HepG2 (cell line): ENCODE measurements around the gene PTPRF. TPM values are rescaled to one million over a fixed set of nuclear protein-coding genes. Genes with fewer than 3 reads are reported as not detected.

Experiments
- BCL6 ChIP-seq: IDR thresholded peaks from 2 replicates; pipeline ENCODE4 v1.6.1; 2016; ENCODE audit warnings: missing genetic modification reagents, missing compliant biosample characterization
- HNF1A ChIP-seq, 2 experiments: sonication (generic) in 1 of 2; formaldehyde crosslinking in 1 of 2; IDR thresholded peaks; 2 replicates each; pipeline versions ENCODE4 v1.4.0 to v1.6.1; 2016 to 2020; ENCODE audit warnings: borderline replicate concordance in 1 of 2, low read depth in 1 of 2, mild to moderate bottlenecking in 1 of 2, missing genetic modification reagents in 1 of 2
- HNF4A ChIP-seq: sonication (generic); formaldehyde crosslinking; IDR thresholded peaks from 2 replicates; pipeline ENCODE4 v1.4.0; 2020; ENCODE audit warnings: missing genetic modification reagents
- IRF1 ChIP-seq: sonication (generic); formaldehyde crosslinking; IDR thresholded peaks from 2 replicates; pipeline ENCODE4 v1.4.0; 2020; ENCODE audit warnings: low read depth, mild to moderate bottlenecking, missing genetic modification reagents
- KMT2B ChIP-seq: IDR thresholded peaks from 2 replicates; pipeline ENCODE4 v1.6.1; 2016; ENCODE audit warnings: missing genetic modification reagents, missing compliant biosample characterization
- MYC ChIP-seq: sonication (generic); formaldehyde crosslinking; IDR thresholded peaks from 2 replicates; pipeline ENCODE4 v1.9.0; 2021; ENCODE audit warnings: missing genetic modification reagents, borderline replicate concordance
- NFKB2 ChIP-seq: sonication (generic); formaldehyde crosslinking; IDR thresholded peaks from 2 replicates; pipeline ENCODE4 v1.4.0; 2020; ENCODE audit warnings: missing genetic modification reagents, borderline replicate concordance
- PRPF4 ChIP-seq: fragments of 200-400 bp; formaldehyde crosslinking; IDR thresholded peaks from 2 replicates; pipeline ENCODE4 v1.6.1; 2016; ENCODE audit warnings: low read length, low read depth; ENCODE audit not compliant: poor library complexity, severe bottlenecking
- SOX13 ChIP-seq, 3 experiments: fragments of 450-650 bp in 1 of 3; sonication (generic) in 1 of 3; formaldehyde crosslinking in 1 of 3; IDR thresholded peaks in 2 of 3; conservative IDR thresholded peaks in 1 of 3; 2 replicates each; pipeline versions ENCODE4 v1.5.0 to v1.6.1; 2016 to 2020; ENCODE audit warnings: antibody characterized with exemption in 1 of 3, mild to moderate bottlenecking in 1 of 3, missing compliant biosample characterization in 1 of 3, missing genetic modification reagents in 1 of 3, moderate library complexity in 1 of 3
- SP1 ChIP-seq, 2 experiments: fragments of 450-650 bp in 1 of 2; sonication (generic) in 1 of 2; formaldehyde crosslinking in 1 of 2; IDR thresholded peaks; 2 replicates each; pipeline versions ENCODE4 v1.4.0 to v1.6.1; 2016 to 2020; ENCODE audit warnings: missing genetic modification reagents in 1 of 2
- SRY ChIP-seq: sonication (generic); formaldehyde crosslinking; IDR thresholded peaks from 2 replicates; pipeline ENCODE4 v1.8.0; 2022; ENCODE audit warnings: mild to moderate bottlenecking, missing genetic modification reagents
- TBX2 ChIP-seq: sonication (generic); formaldehyde crosslinking; IDR thresholded peaks from 2 replicates; pipeline ENCODE4 v1.5.0; 2020; ENCODE audit warnings: missing genetic modification reagents, mild to moderate bottlenecking, borderline replicate concordance
- TCF12 ChIP-seq, 2 experiments: fragments of 450-650 bp in 1 of 2; sonication (generic) in 1 of 2; formaldehyde crosslinking in 1 of 2; IDR thresholded peaks; 2 replicates each; pipeline versions ENCODE4 v1.6.1 to v1.8.0; 2017 to 2022; ENCODE audit warnings: antibody characterized with exemption in 1 of 2, mild to moderate bottlenecking in 1 of 2, missing genetic modification reagents in 1 of 2, moderate library complexity in 1 of 2
- TRIM24 ChIP-seq: sonication (generic); formaldehyde crosslinking; IDR thresholded peaks from 2 replicates; pipeline ENCODE4 v1.8.0; 2022; ENCODE audit warnings: mild to moderate bottlenecking, missing genetic modification reagents
- ZNF12 ChIP-seq: sonication (generic); formaldehyde crosslinking; IDR thresholded peaks from 2 replicates; pipeline ENCODE4 v1.5.0; 2020; ENCODE audit warnings: missing genetic modification reagents
- ZNF530 ChIP-seq: sonication (generic); formaldehyde crosslinking; IDR thresholded peaks from 2 replicates; pipeline ENCODE4 v1.5.0; 2020; ENCODE audit warnings: low read depth, mild to moderate bottlenecking, missing genetic modification reagents
- ZNF546 ChIP-seq: sonication (generic); formaldehyde crosslinking; conservative IDR thresholded peaks from 2 replicates; pipeline ENCODE4 v1.8.1; 2023; ENCODE audit warnings: mild to moderate bottlenecking, missing genetic modification reagents
- ZNF644 ChIP-seq: IDR thresholded peaks from 2 replicates; pipeline ENCODE4 v1.6.1; 2016; ENCODE audit warnings: low read depth
- ZNF678 ChIP-seq: sonication (generic); formaldehyde crosslinking; IDR thresholded peaks from 2 replicates; pipeline ENCODE4 v1.4.0; 2020; ENCODE audit warnings: mild to moderate bottlenecking, missing genetic modification reagents
- ZNF704 ChIP-seq: sonication (generic); formaldehyde crosslinking; IDR thresholded peaks from 2 replicates; pipeline ENCODE4 v1.8.1; 2023; ENCODE audit warnings: mild to moderate bottlenecking, inconsistent platforms, moderate library complexity, missing genetic modification reagents, borderline replicate concordance
- ZNF775 ChIP-seq: sonication (generic); formaldehyde crosslinking; IDR thresholded peaks from 2 replicates; pipeline ENCODE4 v1.4.0; 2020; ENCODE audit warnings: missing genetic modification reagents, mild to moderate bottlenecking, moderate library complexity, borderline replicate concordance
- ZNF788 ChIP-seq: sonication (generic); formaldehyde crosslinking; IDR thresholded peaks from 2 replicates; pipeline ENCODE4 v1.5.0; 2020; ENCODE audit warnings: mild to moderate bottlenecking, missing genetic modification reagents, borderline replicate concordance
- polyA plus RNA-seq, 8 experiments: library from polyadenylated mRNA; depleted of rRNA in 3 of 8; stranded (reverse) in 7 of 8; unstranded in 1 of 8; fragments of >200 nt; fragmentation: Illumina TruSeq in 4 of 8; extraction: Trizol in 4 of 8; gene quantifications; 2 replicates each; pipeline versions ENCODE4 v1.2.1 to v1.2.3, GENCODE V29; 2011 to 2016; ENCODE audit warnings: low read depth in 4 of 8, missing spikeins in 1 of 8, mixed read lengths in 1 of 8; ENCODE audit not compliant: insufficient read depth in 1 of 8
- total RNA-seq, 5 experiments: library from RNA; depleted of rRNA; stranded (reverse); fragments of >200 nt; fragmentation: Illumina TruSeq; extraction: Trizol; gene quantifications; 2 replicates each; pipeline ENCODE4 v1.2.3, GENCODE V29; 2016; ENCODE audit warnings: low read depth in 1 of 5

The PTPRF gene
- total and polyA plus RNA-seq, 2 of the 13 experiments (the other 11 are each of a cell fraction or from before 2014, with no cell fraction given), result 55.9 to 167 TPM

DNA sequence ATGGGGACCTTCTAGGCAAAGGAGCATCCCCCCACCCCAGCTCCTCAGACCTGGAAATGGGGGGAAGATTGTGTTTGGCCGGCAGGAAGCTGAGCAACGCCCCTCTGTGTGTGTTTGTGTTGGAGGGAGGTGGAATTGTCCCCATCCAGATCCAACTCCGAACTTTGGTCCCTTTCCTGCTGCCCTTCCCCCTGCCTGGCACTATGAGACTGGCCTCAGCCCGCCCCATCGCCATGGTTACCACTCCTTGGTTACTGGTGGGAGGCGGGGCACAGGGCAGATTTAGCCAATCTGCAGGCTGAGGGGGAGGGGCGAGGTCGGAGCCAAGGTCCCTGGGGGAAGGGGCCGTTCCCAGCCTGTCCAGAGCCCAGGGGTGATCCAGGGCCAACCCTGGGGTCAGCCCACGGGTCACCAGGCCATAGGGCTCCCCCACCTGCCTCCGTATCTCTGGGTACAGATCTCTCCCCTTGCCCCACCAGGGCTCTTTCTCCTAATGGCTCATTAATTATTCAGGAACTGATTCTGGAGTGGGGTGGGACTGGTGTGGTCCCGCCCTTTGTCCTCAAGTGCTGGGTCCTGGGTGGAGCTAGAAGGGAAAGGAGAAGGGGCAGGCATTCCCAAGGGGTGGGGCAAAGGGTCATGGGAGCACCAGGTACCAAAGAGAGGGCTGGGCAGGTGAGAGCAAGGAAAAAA, 15.2 kb downstream of the PTPRF start (continued):
- TF ChIP-seq BCL6 (CRISPR knock-in tag) (peak; percentile 71), SP1 (IDR thresholded peaks at IDR 0.05) (no peak), SP1 (CRISPR knock-in tag; IDR thresholded peaks at IDR 0.05) (peak; percentile 69), NFKB2 (CRISPR knock-in tag) (no peak), TRIM24 (no peak), IRF1 (CRISPR knock-in tag) (0 out of 2 replicates have a peak, but pooled peaks have one; percentile 25), SOX13 (IDR thresholded peaks at IDR 0.05) (no peak), SOX13 (CRISPR knock-in tag; conservative IDR thresholded peaks at IDR 0.05 in 1 of 2, IDR thresholded peaks at IDR 0.05 in 1 of 2) (peak in 1 of 2 experiments; percentile 74; a peak in 2 of 4 replicates), ZNF704 (CRISPR knock-in tag) (no peak), MYC (no peak; the same call in 1 of the 2 replicates), ZNF644 (peak; percentile 84; the same call in 1 of the 2 replicates), ZNF788 (CRISPR knock-in tag) (peak; percentile 95; the same call in 1 of the 2 replicates), SRY (peak; percentile 70; the same call in 1 of the 2 replicates), ZNF12 (CRISPR knock-in tag) (0 out of 2 replicates have a peak, but pooled peaks have one; percentile 8), HNF4A (peak; percentile 97), ZNF678 (CRISPR knock-in tag) (no peak), PRPF4 (peak; percentile 87), ZNF775 (CRISPR knock-in tag) (no peak), ZNF546 (CRISPR knock-in tag) (no peak), KMT2B (CRISPR knock-in tag) (peak; percentile 15; the same call in 1 of the 2 replicates), TCF12 (IDR thresholded peaks at IDR 0.05) (no peak), TCF12 (CRISPR knock-in tag; IDR thresholded peaks at IDR 0.05) (no peak), ZNF530 (CRISPR knock-in tag) (no peak), TBX2 (CRISPR knock-in tag) (peak; percentile 84), HNF1A (IDR thresholded peaks at IDR 0.05; ENCODE audit: low read depth) (peak; percentile 56; the same call in 1 of the 2 replicates), HNF1A (CRISPR knock-in tag; IDR thresholded peaks at IDR 0.05; ENCODE audit: borderline replicate concordance) (peak; percentile 63; the same call in 1 of the 2 replicates)
